ENCODE measurements around the gene TP53RK.

The TP53RK gene

GRCh38 chr20:46701986-46702385, 12.7 kb upstream of the TP53RK start:
- ATAC-seq: no peak
- TF ChIP-seq ISL1 (CRISPR knock-in tag; IDR thresholded peaks at IDR 0.05): no peak
- TF ChIP-seq TSHZ2 (CRISPR knock-in tag; IDR thresholded peaks at IDR 0.05): no peak
- TF ChIP-seq ZNF565 (CRISPR knock-in tag; conservative IDR thresholded peaks at IDR 0.05; ENCODE audit: low read depth): no peak
- TF ChIP-seq ZNF70 (CRISPR knock-in tag; IDR thresholded peaks at IDR 0.05): no peak
- no peak for TF ChIP-seq SNAI2 (CRISPR knock-in tag; IDR thresholded peaks at IDR 0.05)
- no peak for TF ChIP-seq ZC3H10 (CRISPR knock-in tag; IDR thresholded peaks at IDR 0.05)
- no peak for TF ChIP-seq BACH2 (CRISPR knock-in tag; IDR thresholded peaks at IDR 0.05; ENCODE audit: borderline replicate concordance)
- no peak for TF ChIP-seq PATZ1 (CRISPR knock-in tag; IDR thresholded peaks at IDR 0.05; ENCODE audit: borderline replicate concordance)
- no peak for TF ChIP-seq RARB (CRISPR knock-in tag; IDR thresholded peaks at IDR 0.05)
- no peak for TF ChIP-seq POU6F1 (CRISPR knock-in tag; IDR thresholded peaks at IDR 0.05; ENCODE audit: borderline replicate concordance, low read depth)
- TF ChIP-seq CSRNP3 (CRISPR knock-in tag; IDR thresholded peaks at IDR 0.05): no peak
- no peak for TF ChIP-seq PPARA (CRISPR knock-in tag; IDR thresholded peaks at IDR 0.05; ENCODE audit: borderline replicate concordance)
- TF ChIP-seq ZFP30 (CRISPR knock-in tag; IDR thresholded peaks at IDR 0.05): no peak
- TF ChIP-seq GLIS3 (CRISPR knock-in tag; IDR thresholded peaks at IDR 0.05): no peak
- no peak for TF ChIP-seq ZNF8 (CRISPR knock-in tag; IDR thresholded peaks at IDR 0.05)
- no peak for TF ChIP-seq OSR1 (CRISPR knock-in tag; IDR thresholded peaks at IDR 0.05)
- no peak for TF ChIP-seq CREB5 (CRISPR knock-in tag; IDR thresholded peaks at IDR 0.05; ENCODE audit: low read depth)
- TF ChIP-seq ZFP3 (CRISPR knock-in tag; IDR thresholded peaks at IDR 0.05): no peak
- TF ChIP-seq CSDC2 (CRISPR knock-in tag; IDR thresholded peaks at IDR 0.05): no peak
- TF ChIP-seq ARNTL (CRISPR knock-in tag; IDR thresholded peaks at IDR 0.05; ENCODE audit: borderline replicate concordance, low read depth): no peak

GRCh38 chr20:46701556-46701955, 12.3 kb upstream of the TP53RK start:
- no peak for ATAC-seq
- TF ChIP-seq CREB5 (CRISPR knock-in tag; IDR thresholded peaks at IDR 0.05; ENCODE audit: low read depth) (no peak), ISL1 (CRISPR knock-in tag; IDR thresholded peaks at IDR 0.05) (no peak), BACH2 (CRISPR knock-in tag; IDR thresholded peaks at IDR 0.05; ENCODE audit: borderline replicate concordance) (no peak), TOX (CRISPR knock-in tag; IDR thresholded peaks at IDR 0.05; ENCODE audit: borderline replicate concordance) (no peak), PPARA (CRISPR knock-in tag; IDR thresholded peaks at IDR 0.05; ENCODE audit: borderline replicate concordance) (no peak), TCF4 (CRISPR knock-in tag; IDR thresholded peaks at IDR 0.05; ENCODE audit: borderline replicate concordance) (no peak), PATZ1 (CRISPR knock-in tag; IDR thresholded peaks at IDR 0.05; ENCODE audit: borderline replicate concordance) (no peak), TSHZ2 (CRISPR knock-in tag; IDR thresholded peaks at IDR 0.05) (no peak), ESRRG (CRISPR knock-in tag; IDR thresholded peaks at IDR 0.05) (no peak), ZC3H10 (CRISPR knock-in tag; IDR thresholded peaks at IDR 0.05) (no peak), ZNF70 (CRISPR knock-in tag; IDR thresholded peaks at IDR 0.05) (no peak), CSRNP3 (CRISPR knock-in tag; IDR thresholded peaks at IDR 0.05) (no peak)
